ENCODE data around the gene RPTOR.
"Not testable (repeated sequence)": the region's sequence is repeated elsewhere in the genome, so short reads cannot be mapped to it uniquely, and the experiment has no call there.

RPTOR gene

DNA sequence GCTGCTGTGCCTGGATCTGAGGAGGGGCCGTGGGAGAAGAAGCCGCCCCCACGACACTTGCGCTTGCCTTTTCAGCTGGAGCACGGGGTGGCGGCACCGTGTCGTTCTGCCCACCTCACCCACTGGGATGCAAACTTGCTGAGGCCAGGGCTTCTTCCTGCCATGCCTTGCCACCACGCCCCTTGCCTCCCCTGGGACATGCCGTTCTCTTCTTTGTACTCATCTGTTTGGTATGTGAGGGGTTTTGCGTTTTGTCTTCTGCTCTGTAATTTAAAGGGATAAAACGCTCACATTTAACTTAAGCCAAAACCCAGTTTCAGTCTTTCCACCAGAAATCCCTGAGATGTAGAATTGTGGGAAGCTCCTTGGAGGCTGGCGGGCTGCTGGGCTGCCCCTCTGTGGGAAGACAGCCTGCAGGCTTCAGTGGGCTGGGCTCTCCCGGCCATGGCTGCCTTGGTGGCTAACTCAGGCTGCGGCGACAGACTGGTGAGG, 180.2 kb downstream of the RPTOR start:
- no peak for DNase-seq

DNA sequence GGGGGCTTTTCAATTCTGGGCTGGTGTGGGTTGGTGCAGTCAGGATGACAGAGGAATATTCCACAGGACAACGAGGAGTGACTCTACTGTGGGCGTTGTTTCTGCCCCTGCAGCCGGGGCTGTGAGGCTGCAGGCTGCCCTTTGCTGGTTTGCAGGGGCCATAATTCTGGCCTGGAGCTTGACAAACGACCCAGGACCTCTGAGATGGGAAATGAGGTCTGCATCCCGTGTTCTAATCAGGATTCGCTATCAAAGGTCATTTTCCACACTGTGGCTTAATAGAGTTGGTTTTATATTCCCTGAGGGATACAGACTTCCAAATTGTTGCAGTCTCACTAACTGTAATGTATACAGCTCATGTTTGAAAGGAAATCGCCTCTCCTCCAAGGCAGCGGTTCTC, 180.9 kb downstream of the RPTOR start:
- DNase-seq = no peak

DNA sequence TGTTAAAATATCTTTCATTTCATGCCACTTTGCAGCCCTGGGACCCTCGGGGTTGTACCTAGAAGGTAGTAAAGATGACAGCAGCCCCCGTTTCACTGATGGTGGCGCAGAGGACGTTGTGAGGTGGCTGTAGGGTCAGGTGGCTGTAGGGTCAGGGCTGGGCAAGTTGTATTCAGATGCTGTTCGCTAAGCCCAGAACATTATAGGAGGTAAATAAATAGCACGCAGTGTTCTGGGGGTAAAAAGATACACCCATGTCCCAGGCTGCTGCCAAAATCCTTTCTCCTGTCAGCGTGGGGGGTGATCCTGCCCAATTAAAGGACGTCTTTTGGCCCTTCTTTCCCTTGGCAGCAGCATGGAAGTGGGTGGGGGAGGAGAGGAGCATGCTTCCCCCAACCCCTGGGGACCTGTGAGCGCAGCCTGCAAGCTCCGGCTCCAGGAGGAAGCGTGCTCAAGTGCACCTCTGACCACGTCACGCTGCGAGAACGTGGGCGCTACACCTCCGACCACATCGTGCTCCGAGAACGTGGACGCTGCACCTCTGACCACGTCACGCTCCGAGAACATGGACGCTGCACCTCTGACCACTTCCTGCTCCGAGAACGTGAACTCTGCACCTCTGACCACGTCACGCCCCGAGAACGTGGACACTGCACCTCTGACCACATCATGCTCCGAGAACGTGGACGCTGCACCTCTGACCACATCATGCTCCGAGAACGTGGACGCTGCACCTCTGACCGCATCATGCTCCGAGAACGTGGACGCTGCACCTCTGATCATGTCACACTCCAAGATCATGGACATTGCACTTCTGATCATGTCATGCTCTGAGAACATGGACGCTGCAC, 182.1 kb downstream of the RPTOR start:
- DNase-seq = no peak

DNA sequence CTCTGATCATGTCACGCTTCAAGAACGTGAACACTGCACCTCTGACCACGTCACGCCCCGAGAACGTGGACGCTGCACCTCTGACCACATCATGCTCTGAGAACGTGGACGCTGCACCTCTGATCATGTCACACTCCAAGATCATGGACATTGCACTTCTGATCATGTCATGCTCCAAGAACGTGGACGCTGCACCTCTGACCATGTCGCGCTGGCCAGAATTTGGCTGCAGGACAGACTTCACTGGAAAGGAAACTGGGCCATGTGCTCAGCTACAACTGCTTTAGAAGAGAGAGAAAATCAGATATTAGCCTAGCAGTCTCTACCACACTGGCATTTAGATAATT, 182.7 kb downstream of the RPTOR start:
- DNase-seq = no peak

DNA sequence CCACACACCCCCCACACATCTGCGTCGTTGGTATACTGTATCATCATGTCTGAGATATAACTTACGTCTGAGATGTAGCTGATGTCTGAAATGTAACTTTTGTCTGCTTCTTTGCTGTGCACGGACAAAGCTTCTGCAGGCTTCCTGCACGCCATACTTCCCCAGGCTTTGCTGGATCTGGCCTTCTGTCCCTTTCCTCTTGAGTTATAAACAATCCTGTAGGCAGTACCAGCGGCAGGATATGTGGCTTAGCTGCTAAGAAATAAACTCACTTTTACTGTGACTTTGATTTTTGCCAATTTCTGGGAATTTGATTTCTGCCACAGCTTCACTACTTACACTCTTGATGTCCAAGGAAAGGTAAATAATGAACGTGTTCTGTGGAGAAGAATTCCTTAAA, 184.4 kb downstream of the RPTOR start:
- no peak for DNase-seq

DNA sequence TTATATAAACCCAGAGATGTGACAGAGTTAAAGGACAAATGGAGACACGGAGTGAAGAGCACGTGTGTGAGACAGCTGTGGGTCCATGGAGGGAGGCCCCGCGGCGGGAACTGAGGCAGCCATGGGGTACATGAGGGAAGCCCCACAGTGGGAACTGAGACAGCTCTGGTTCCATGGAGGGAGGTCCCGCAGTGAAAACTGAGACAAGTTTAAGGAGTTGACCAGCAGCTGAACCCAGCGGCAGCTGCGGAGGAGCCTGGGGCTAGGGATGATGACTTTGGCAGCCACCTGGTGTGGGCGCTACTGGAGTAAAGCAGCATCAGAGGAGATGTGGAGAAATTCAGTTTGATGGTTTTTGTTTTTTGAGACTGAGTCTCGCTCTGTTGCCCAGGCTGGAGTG, 185.1 kb downstream of the RPTOR start:
- DNase-seq = no peak

DNA sequence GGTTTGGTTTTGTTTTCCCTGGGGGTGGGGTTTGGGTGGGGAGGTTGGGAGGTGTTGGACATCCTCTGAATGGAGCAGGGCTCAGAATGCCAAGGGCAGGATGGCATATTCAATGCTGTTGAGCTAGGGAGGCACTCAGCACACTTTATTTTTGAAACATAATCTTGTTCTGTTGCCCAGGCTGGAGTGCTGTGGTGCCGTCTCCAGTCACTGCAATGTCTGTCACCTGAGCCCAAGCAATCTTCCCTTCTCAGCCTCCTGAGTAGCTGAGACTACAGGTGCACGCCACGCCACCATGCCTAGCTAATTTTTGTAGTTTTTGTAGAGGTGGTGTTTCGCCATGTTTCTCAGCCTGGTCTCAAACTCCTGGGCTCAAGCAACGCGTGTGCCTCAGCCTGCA, 186.1 kb downstream of the RPTOR start:
- no peak for DNase-seq

DNA sequence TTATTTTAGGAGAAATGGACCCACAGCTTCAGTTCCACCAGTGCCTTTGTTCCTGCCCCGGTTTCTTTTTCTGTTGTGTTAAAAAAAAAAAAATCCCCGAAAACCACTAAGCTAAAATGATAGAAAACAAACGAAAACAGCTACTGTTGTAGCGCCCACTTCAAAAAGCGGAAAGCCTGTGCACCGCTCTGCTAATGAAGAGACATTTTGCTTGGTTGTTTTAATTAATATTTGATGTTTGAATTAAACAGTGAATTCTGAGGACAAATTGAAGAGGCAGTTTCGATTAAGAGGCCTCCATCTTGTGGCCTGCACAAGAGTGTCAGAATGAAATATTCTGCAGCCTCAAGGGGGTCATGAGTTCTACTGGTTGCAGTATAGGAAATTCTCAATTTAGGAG, 186.7 kb downstream of the RPTOR start:
- DNase-seq = no peak

DNA sequence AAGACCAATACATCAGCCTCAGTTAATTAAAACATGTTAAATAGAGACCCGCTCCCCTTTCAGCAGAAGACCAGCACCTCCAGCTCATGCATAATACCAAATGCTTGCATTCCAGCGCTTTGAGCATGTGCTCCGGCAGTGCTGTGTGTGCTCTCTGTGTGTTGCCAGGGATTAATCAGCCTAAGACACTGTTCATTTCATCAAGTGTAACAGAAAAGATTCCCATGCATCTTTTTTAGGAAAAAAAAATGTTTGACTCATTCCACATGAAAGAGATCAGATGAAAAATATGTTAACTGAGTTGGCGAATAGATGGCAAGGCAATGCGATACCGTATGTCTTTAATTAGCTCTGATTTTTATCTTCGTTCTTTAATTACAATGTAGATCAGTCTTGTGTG, 187.6 kb downstream of the RPTOR start:
- DNase-seq = no peak

DNA sequence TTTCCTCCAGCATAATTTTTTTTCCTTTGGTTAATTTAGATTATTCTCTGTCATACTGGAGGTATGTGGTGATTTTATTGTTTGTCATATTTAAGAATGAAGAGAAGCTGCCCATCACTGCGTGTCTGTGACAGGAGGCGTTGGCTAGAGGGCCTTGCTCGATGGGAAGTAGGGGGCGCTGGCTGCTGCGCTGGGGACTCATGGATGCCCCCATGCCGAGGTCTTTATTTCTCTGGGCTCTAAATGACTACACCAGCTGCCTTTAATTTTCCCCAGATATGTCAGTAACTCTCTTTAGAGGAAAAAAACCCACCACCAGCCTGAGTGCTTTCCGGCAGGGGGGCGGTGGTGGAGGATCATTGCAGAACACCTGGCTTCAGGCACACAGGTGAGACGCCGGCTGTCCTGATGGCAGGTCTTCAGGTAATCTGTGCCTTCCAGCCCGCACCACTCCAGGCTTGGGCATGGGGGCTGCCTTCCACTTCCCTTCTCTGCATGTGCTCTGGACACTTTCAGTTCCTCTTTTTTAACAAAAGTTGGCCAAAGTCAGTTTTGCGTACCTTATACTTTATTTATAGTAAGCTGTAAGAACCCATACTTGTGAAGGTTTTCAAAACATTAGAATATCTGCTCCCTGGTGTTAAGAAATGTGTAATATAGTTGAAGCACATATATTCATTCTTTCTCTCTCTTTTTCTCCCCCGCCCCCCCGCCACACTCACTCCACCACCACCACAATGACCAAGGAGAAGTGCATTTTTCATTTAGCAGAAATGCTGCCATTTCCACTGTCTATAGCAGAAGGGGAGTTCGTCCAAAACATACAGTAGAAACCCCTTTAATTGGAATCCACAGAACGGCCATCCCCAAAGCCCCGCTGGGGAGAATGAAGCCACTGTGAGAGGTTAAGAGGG, 192.7 kb downstream of the RPTOR start:
- DNase-seq = no peak

DNA sequence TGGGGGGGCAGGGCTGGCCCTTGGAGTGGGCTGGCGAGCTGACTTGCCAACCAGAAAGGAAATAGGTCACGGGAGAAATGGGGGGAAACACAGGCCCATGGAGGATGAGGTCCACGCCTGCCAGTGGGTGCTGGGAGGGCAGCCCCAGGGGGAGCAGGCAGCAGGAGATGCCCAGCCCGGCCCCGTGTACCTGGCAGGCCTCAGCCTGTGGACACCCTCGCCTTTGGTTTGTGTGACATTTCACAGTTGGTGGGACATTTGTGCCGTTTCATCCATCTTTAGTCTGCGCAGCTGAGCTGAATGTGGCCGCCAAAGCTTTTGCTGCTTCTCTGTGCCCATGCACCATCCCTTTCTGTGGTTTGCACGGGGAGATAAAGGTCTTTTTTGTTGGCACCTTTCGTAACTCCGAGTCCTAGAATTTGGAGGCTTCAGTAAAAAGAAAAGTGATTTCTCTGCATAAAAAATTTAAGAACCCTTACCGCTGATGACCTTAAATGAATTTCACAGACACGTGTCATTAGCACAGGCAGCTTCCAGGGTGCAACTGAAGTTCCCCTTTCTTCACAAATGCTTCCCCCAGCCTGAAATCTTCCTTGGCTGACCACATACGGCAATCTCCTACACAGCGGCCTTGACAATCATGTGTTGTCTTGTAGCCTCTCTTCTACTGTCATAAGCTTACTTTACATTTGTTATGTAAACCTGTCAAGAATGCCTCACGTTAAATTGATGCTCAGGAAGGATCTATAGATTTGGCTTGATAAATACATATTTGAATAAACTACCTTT, 193.6 kb downstream of the RPTOR start:
- no peak for DNase-seq

DNA sequence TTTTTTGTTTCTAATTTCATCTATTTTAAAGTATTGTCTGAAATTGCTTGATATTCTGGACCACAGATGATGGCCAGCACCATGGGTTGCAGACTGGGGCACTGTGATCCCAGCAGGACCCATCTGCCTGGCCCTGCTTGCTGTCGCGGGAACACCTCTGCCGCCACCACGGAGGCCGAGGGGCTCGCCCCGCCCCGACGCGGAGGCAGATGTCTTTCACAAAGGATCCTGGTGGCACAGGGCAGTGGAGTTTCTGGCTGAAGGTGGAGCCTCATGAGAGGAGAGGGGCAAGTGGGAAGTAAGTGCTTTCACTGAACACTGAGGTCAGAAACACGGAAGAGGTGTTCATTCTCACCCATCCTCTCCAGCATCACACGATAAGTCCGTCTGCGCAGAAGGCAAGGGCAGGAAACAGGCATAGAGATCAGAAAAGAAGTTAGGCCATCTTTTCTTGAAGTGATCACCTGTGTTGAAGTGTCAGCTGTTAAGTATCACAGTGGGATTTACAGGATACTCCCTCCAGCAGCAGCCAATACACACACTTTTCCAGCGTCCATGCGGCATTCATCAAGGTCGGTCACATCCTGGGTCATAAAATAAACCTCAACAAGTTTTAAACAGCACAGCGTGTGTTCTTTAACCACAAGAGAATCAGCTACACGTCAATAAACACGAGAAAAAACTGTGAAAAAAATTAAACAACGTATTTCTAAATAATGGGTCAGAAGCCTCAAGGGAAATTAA, 194.5 kb downstream of the RPTOR start:
- no peak for DNase-seq

DNA sequence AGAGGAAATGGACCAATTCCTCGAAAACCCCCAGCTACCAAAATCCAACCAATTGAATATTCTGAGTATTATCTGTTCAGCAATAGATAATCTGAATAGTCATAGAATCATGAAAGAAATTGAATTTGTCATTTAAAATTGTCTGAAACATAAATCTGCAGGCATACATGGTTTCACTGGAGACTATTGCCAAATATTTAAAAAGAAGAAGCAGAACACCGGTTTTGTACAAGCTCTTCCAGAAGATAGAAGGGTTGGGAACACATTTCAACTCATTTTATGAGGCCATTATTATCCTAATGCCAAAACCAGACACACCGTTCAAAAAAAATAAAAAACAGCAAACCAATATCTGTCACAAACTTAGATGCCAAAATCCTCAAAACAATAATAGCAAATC, 195.5 kb downstream of the RPTOR start:
- DNase-seq = no peak

DNA sequence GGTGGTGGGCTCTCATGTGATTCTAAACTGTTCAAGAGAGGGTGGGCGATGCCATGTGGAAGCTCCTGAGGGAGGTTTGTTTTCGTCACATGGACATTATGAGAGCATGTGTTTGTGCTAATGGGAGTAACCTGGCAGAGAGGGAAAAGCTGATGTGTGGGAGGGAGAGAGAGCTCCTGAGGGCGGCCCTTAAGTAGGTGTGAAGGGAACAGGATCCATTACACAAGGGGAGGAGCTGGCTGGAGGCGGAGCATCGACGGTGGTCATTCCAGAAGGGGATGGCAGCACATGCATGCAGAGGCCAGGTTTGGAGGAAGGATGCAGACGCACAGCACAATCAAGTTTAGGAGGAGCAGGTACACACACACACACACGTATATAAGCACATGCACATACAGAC, 197.5 kb downstream of the RPTOR start:
- no peak for DNase-seq

DNA sequence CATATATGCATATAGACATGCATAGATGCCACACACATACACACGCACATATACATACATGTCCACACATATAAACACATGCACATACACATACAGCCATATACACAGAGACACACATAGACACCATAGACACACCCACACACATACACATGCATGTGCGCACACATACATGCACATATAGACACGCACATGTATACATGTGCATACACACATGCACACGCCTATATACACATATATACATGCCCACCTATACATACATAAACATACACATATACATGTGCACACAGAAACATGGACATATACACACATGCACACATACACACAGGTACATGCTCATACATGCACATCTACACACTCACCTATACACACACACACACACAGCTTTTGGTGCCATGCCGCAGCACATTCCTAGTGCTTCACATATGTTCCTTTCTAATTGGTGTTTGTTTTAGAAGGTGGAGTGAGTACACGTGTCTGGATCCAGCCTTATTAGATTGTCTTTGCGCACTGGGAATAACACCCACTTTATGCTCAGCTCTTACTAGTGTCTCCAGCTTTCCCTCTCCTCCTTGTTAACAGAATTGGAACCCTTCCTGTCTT, 198.0 kb downstream of the RPTOR start:
- DNase-seq = no peak

DNA sequence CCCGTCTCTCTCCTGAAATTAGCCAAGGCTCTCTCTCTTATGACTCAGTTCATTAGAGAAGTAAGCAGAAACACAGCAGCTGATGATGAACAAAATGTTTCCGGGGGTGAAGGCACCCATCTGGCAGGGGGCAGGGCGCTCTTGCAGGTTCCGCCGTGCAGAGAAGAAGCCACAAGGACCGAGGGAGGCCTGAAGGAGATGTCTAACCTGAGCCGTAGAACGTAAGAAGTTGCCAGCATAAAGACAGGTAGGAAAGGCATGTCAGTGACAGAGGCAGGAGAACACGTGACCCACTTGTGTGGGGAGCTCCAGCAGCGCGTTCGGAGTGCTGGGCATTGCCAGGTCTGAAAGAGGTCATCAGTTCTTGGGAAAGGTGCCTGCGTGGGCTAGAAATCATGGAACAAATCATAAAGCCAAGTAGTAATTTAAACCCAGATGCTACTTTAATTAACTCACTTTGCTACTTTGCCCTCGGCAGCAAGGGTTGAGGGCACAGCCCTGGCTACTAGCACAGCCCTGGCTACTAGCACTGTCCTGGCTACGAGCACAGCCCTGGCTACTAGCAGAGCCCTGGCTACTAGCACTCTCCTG, 198.6 kb downstream of the RPTOR start:
- no peak for DNase-seq

DNA sequence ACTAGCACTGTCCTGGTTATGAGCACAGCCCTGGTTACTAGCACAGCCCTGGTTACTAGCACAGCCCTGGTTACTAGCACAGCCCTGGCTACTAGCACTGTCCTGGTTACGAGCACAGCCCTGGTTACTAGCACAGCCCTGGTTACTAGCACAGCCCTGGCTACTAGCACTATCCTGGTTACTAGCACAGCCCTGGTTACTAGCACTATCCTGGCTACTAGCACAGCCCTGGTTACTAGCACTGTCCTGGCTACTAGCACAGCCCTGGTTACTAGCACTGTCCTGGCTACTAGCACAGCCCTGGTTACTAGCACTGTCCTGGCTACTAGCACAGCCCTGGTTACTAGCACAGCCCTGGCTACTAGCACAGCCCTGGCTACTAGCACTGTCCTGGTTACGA, 199.3 kb downstream of the RPTOR start:
- not testable (repeated sequence) for DNase-seq

DNA sequence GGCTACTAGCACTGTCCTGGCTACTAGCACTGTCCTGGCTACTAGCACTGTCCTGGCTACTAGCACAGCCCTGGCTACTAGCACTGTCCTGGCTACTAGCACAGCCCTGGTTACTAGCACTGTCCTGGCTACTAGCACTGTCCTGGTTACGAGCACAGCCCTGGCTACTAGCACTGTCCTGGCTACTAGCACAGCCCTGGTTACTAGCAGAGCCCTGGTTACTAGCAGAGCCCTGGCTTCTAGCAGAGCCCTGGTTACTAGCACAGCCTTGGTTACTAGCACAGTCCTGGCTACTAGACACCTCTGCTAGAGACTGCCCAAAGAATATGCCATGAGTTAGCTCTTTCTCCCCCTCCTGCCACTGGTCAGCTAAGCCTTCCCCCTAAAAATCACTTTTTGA, 200.1 kb downstream of the RPTOR start:
- not testable (repeated sequence) for DNase-seq

DNA sequence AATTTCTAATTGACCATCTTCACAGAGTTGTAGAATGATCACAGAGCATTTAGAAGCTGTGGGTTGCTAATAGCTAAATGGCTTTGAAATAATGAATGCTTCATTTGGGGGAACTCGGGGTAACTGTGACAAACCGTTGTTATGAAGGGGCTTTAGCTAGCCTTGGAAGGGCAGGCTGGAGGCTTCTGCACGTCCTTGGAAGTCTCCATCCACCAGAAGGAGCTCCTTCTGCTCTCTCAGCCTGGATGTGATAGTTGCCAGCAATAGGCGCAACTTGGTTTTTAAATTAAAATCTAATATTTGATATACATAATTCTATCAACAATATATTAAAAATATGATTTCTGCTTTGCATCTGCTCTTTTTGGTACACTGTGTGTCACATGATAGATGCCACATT, 200.5 kb downstream of the RPTOR start:
- DNase-seq = no peak

DNA sequence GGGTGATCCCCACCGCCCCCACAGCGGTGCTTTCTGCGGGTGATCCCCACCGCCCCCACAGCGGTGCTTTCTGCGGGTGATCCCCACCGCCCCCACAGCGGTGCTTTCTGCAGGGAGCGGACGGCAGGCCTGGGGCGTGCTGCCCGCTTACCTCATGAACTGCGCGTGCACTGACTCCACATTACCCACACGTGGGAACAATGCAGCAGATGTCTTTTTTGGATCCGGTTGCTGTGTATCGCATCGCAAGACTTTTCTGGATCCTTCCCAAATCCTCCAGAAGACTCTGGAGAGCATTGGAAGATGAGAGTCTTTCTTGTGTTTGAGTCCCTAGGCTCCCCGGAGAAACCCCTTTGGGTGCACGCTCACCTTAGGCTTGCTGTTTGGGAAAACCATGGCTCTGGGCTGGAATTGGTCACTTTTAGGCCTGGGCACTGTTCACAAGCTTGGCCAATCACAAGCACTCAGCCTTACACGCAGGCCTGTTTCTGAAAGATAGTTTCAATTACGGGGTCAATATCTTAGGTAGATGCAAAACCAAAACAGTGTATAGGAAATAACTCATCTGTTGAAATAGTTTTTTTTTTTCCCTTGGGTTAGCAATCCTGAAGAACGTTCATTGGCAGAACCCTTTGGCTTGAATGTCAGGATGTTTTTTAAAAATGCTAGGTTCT, 201.8 kb downstream of the RPTOR start:
- DNase-seq = no peak

DNA sequence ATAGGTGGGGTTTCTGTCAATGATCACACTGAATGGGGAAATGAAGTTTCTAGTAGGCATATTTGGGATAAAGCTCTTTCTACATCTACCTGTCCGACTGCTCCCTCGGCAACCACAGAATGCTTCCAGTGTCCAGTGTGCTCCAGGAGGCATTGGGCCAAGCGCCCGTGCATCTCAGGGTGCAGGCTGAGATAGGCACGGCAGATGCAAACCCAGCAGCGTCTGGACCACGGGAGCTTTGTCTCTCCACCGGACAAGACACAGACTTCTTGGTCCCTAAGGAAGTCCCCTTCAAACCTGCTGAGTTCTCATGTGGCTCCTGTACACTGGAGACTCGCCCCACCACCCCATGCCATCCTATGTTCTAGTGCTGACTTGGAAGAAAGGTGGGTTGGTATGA, 202.8 kb downstream of the RPTOR start:
- DNase-seq = no peak
